Fibroblast of skin of scalp (primary cell): ENCODE measurements around the gene SEC16A.

Experiments
- DNase-seq: peaks from one replicate; pipeline ENCODE4 v3.0.0-alpha.2; 2013

Gene SEC16A

DNA sequence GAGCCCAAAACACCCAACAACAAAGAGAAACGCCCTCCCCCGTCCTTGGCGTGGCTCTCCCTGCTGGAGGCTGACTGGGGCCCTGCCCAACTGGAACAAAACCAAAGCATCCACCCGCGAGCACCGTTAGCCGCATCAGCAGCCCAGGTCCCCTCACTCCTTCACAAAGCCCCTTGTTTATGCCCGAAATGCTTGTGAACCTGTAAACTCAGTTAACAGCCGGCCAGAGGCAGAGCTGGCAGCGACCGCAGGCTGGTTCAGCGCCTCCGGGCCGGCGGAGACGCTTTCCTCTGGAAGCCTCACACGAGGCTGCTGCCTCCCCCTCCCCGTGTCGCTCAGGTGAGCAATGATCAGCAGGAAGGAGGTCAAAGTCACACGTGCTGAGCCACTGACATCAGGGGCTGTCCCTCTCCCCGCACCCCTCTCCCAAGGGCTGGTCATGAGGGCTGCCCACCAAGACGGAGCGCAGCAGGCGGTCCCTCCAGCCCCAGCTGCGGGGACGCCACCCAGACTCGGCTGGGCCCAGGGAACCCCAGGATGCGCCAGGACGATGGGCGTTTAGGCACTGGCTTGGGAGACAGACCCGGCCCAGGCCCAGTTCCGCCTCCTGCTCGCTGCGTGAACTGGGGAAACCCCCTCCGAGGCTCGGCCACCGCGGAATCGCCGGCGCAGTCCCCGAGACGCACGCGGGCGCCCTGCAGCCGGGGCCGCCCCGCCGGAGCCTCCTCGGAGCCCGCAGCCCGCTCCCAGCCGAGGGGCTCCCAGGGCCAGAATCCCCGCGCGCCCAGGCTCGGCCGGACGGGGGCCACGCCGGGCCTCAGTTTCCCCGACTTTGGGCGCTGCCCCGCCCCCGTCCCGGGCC, 83.4 kb downstream of the SEC16A start:
- DNase-seq = no peak

DNA sequence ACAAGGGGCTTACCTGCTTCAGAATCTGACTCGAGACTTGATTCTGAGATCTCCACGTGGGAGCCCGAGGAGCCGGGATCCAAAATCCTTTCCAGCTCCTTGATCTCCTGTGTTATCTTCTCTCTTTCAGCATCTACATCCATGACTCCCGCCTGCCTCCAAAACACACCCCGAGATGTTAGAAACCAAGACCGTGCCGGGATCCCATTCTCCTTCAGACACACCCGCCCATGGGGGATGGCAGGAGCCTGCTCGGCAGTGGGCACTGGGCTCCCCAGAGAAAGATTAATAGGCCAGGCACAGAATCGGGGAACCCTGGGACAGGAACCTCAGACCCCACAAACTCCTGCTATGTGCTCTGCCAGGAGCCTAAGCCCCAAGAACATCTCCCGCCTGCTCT, 84.6 kb downstream of the SEC16A start:
- DNase-seq = no peak

DNA sequence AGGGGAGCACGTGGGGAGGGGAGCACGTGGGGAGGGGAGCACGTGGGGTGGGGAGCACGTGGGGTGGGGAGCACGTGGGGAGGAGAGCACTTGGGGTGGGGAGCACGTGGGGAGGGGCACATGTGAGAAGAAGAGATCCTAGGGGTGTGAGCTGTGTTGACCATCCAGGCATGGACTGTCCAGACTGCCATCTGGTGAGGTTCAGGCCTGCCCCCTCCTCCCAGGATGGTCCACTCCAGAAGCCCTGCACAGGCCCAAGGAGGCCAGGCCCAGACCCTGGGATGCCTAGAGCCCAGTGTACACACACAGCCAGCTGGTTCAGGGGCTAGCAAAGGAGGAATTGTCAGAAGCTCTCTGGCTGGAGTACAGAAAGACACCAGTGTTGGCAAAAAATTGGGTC, 85.2 kb downstream of the SEC16A start:
- no peak for DNase-seq

DNA sequence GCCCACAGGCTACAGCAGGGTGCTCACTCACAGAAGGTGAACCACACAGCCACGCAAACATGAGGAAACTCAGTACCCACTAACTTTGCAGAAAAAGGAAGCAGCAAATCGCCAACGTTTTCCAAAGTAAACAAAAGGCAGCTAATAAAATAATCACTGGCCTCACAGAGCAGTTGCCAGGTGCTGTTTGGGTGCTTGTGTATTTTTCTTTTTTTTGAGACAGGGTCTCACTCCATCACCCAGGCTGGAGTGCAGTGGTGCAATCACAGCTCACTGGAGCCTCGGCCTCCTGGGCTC, 86.7 kb downstream of the SEC16A start:
- no peak for DNase-seq

DNA sequence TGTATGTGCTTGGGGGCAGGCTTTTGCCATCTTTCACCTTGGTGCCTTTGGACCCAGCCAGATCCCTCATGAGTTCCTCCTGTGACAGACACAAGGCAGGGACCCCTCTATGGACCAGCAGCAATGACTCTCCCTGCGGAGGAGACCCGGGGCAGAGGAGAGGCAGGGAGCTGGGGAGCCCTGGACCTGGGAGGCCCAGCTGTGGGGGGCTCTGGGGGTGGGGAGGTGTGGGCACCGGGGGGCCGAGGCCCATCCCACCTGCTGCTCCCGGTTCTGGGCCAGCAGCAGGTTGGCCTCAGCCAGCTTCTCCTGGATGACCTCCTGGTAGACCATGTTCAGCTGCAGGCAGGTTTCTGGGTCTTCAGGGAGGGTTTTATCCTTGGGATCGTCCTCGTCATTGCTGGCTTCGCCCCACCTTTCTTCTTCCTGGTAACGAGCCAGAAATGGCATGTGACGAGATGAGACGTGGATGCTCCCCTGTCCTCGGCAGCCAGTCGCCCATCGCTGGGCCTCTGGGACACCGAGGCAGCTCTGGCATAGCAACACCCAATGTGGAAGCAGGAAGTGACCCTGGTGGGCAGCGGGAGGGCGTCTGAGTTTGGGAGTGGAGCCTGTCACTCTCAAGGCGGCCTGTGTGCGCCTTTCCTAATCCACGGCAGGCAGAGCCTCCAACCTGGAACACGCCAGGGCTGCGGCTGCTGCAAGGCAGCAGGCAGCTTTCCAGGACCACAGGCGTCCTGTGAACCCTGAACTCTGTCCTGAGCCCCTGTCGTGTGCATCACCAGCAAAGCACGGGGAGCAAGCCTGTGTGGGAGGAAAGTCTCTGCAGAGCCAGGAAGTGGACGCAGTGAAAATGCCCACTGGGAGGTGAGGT, 87.3 kb downstream of the SEC16A start:
- DNase-seq = no peak

DNA sequence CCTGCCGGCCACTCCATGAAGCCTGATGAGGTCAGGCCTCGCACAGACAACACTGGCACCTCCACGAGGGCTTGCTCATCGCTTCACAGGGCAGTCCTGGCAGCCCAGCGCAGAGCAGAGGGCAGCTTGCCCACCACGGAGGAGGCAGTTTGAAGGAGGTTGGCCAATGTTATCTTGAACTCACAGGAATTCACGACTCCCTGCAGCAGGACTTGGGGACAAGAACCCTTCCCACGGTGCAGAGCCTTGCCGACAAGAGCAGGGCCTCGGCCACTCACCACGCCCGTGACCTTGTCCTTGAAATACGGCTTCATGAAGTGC, 87.9 kb downstream of the SEC16A start:
- DNase-seq = no peak

DNA sequence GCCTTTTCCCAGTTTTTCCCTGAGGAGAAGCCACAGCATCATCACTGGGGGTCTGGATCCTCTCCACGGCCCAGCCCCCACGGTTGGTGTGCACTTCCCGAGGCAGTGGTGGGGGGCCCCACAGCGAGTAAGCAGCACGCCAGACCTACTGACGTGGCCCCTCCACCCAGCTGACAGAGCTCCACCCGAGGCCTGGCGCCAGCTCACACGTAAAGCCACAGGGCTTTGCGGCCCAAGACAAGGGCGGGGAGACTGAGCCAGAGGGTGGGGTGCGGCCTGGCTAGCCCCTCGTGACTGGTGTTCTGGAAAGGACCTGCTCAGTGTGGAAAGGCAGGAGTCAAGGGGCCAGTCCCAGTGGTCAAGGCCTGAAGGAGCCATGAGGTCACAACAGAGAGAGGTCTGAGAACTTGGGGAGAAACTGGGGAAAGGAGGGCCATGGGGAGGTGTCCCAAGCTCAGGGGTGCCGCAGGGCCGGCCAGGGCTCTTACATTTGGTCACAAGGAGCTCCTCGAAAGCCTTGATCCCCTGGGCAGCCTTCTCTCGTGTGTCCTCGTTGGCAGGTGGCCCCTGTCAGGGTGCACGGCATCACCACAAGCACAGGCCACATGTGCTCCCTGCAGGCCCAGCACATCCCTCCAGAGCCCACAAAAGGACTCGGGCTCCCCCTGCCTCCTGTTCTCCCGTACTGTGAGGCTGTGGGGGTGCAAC, 88.4 kb downstream of the SEC16A start:
- no peak for DNase-seq

DNA sequence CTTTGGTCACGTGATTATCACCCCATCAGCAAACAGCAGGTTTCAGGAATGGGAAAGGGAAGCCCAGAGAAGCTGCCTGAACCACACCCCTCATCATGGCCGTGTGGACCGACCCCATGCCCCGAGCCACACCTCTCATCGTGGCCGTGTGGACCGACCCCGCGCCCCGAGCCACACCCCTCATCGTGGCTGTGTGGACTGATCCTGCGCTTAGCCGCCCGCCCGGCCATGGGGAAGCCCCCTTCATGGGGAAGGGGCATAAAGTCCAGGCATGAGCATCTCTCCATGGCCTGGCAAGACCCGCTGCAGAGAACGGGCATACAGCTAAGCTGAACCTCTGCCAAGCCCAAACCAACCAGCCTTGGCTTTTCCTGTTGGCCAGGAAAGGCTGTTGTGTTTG, 89.3 kb downstream of the SEC16A start:
- no peak for DNase-seq

DNA sequence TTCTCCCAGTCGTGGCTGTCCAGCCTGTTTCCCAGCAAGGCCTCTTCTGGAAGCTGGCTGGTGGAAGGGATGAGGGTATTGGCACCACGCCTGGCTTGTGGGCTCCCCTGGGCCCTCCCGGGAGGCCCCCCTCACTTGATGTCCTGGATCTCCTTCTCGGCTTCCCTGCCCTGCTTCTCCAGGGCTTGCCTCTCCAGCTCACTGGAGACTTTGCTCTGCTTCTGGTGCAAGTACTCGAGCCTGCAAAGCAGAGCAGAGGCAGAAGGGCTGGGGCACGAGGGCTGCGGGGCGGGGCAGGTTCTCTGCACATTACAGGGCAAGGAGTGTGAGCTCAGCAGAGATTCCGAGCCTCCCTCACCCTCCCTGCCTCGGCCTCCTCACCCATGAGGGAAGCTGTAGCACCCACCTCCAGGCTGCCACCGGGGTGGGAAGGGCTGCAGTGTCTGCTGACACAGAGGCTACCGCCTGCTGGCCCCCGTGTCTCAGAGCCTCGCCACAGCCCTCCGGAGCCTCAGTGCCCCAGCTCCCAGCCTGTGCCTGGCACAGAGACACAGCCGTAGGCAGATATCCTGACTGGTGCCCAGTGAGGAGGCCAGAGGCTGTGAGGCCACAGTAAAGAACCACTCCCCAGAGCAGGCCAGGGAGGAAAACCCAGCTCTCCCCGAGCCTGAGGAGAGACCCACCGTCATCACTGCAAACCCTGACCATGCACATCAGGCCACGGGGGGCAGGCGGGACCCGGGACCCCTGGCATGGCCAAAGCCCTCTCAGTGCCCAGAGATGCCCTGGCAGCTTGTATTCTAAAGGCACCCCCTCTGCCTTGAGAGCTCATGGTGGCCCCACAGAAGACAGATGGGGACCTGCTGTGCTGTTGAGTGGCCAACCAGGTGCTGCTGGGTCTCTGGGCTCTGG, 90.0 kb downstream of the SEC16A start:
- DNase-seq = no peak

DNA sequence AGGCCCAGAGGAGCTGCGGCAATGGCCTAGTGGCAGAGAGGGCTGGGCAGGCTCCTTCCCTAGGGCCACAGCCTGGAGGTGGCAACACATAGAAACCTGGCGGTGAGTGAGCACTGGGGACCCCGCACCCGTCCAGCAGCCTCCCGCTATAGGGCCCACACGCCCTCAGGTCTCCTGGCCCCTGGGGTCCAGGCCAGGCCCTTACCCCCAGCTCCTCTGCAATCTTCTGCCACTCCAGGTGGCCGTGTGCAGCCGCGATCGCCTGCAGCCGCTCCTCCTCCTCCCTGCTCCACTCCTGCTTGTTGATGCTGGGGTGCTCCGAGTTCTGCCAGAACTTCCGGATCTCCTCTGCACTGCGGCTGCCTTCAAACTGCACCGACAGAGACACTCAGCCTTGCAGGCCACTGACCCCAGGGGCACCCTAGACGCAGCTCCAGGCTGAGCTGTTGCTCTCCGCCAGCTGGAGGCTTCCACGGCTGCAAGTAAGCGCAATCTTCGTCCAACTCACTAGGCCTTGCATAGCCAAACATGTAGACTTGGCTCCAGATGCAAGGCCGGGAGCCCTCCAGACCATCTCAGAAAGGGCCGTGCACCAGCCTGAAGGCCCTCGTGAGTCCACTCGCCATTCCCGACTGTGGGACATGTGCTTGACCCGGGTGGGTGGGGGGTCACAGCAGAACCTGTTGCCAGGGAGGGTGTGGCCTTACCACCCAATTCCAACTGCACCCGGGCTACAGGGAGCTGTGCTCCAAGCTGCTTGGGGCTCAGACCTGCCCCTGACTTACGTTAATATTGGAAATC, 90.9 kb downstream of the SEC16A start:
- DNase-seq = no peak
